ENCODE measurements around the gene TCF12. TPM values are rescaled to one million over a fixed set of nuclear protein-coding genes. Genes with fewer than 3 reads are reported as not detected.
A peak's percentile ranks its signal among the peaks of the same experiment; 100 is the strongest.

Gene TCF12
- total and polyA plus RNA-seq, 2 donors (not counting 3 experiments of a cell fraction or from before 2014, with no cell fraction given), result 72.1 to 133 TPM

DNA sequence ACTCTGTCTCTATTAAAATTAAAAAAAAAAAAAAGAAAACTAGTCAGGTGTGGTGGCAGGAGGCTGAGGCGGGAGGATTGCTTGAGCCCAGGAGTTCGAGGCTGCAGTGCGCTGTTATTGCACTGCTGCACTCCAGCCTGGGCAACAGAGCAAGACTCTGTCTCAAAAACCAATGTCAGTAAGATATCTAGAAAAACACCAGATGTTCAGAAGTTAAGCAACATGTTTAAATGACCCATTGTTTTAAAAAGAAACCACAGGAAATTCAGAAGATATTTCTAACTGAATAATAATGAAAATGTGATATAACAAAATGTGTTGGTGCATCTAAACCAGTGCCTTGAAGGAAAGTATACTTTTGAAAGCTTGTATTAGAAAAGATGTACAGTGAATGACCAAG, 254.5 kb downstream of the TCF12 start:
- CTCF ChIA-PET, result interaction anchor here (1.0 to 1.5 kb wide), 3 partner anchors 9 to 26 kb away, joined by 3 read pairs; no protein-coding TSS in a partner anchor

More for the DNA sequence above, 254.5 kb downstream of the TCF12 start:
- TF ChIP-seq POLR2A (IDR thresholded peaks at IDR 0.05; ENCODE audit: low read depth, low read length) (no peak), POLR2AphosphoS5 (IDR thresholded peaks at IDR 0.05; ENCODE audit: insufficient read depth, low read depth, low read length) (no peak), FOS (IDR thresholded peaks at IDR 0.05; ENCODE audit: borderline replicate concordance, insufficient read depth, low read length) (no peak), MYC (IDR thresholded peaks at IDR 0.05; ENCODE audit: low read depth, low read length) (no peak), EZH2 (IDR thresholded peaks at IDR 0.05; ENCODE audit: borderline replicate concordance, low read depth, low read length, severe bottlenecking) (no peak), JUN (IDR thresholded peaks at IDR 0.05; ENCODE audit: borderline replicate concordance, insufficient read depth, insufficient read length, low read depth) (no peak), GATA2 (IDR thresholded peaks at IDR 0.05; ENCODE audit: insufficient read depth, insufficient read length, low read depth, low read length) (no peak)
- TF ChIP-seq, protein P1, sequence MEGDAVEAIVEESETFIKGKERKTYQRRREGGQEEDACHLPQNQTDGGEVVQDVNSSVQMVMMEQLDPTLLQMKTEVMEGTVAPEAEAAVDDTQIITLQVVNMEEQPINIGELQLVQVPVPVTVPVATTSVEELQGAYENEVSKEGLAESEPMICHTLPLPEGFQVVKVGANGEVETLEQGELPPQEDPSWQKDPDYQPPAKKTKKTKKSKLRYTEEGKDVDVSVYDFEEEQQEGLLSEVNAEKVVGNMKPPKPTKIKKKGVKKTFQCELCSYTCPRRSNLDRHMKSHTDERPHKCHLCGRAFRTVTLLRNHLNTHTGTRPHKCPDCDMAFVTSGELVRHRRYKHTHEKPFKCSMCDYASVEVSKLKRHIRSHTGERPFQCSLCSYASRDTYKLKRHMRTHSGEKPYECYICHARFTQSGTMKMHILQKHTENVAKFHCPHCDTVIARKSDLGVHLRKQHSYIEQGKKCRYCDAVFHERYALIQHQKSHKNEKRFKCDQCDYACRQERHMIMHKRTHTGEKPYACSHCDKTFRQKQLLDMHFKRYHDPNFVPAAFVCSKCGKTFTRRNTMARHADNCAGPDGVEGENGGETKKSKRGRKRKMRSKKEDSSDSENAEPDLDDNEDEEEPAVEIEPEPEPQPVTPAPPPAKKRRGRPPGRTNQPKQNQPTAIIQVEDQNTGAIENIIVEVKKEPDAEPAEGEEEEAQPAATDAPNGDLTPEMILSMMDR (IDR thresholded peaks at IDR 0.05; ENCODE audit: extremely low read depth in 1 of 2, insufficient read depth in 1 of 2, low read depth in 1 of 2, low read length in 2 of 2), result no peak
- TF ChIP-seq, protein P2, sequence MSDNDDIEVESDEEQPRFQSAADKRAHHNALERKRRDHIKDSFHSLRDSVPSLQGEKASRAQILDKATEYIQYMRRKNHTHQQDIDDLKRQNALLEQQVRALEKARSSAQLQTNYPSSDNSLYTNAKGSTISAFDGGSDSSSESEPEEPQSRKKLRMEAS (IDR thresholded peaks at IDR 0.05; ENCODE audit: insufficient read depth, insufficient read length), result no peak
- Histone ChIP-seq H3K4me1 (ENCODE audit: control insufficient read depth, extremely low read depth, insufficient read depth, low read length) (peaks cover 5% of the 10 kb centered on the region), H3K4me3 (replicated peaks in 1 of 3; ENCODE audit: insufficient read depth in 1 of 3, low read depth in 1 of 3, low read length in 3 of 3) (no peak overlapping the region), H3K9ac (replicated peaks; ENCODE audit: extremely low read depth, insufficient read depth, low read length) (no peak overlapping the region), H4K20me1 (replicated peaks; ENCODE audit: control insufficient read depth, extremely low read depth, insufficient read depth, low read length) (no peaks in the 10 kb centered on the region), H3K4me2 (ENCODE audit: insufficient read depth, low read length) (no peak overlapping the region), H3K36me3 (ENCODE audit: control insufficient read depth in 2 of 2, extremely low read depth in 1 of 2, insufficient read depth in 2 of 2, low read length in 2 of 2) (peaks cover 0 to 3% of the 10 kb centered on the region in 2 experiments), H3K9me3 (replicated peaks; ENCODE audit: control insufficient read depth, insufficient read depth, low read length) (no peaks in the 10 kb centered on the region), H3K79me2 (ENCODE audit: control insufficient read depth, insufficient read depth, low read length) (peaks cover 5% of the 10 kb centered on the region), H2AFZ (ENCODE audit: low read depth, low read length) (no peak overlapping the region), H3K9me1 (replicated peaks; ENCODE audit: control insufficient read depth, extremely low read depth, insufficient read depth, low read length) (no peaks in the 10 kb centered on the region), H3K27ac (ENCODE audit: insufficient read depth, low read depth, low read length) (no peak overlapping the region), H3K27me3 (ENCODE audit: control insufficient read depth in 2 of 2, insufficient read depth in 2 of 2, low read length in 2 of 2) (no peaks in the 10 kb centered on the region)
- dilution Hi-C loops (cut with MboI; ENCODE audit: extremely low pct_ligation_motif_present, low sequenced_read_pairs) (no loop called here), intact Hi-C loops (cut with micrococcal nuclease) (no loop called here)
- POLR2A ChIA-PET, result no interaction called here
- FAIRE-seq, result no peak
- BruUV-seq (replicated peaks), result no TSS peak
- peak; percentile 50 for DNase-seq (ENCODE audit: low read depth, low spot score)
